Measurements from ENCODE around the gene CAMTA1. TPM values are rescaled to one million over a fixed set of nuclear protein-coding genes. Genes with fewer than 3 reads are reported as not detected.
A peak's percentile ranks its signal among the peaks of the same experiment; 100 is the strongest.

Gene CAMTA1
- total RNA-seq, 1 donor: 19.9 TPM

GRCh38 chr1:7664893-7665250 lies 879.6 kb downstream of the CAMTA1 start:
- no peak for DNase-seq (ENCODE audit: low read depth in 2 of 3, low spot score in 2 of 3)

- DNase-seq (ENCODE audit: low read depth in 2 of 3, low spot score in 2 of 3): no peak
Measured at GRCh38 chr1:7666249-7666648, 881.0 kb downstream of the CAMTA1 start.

- DNase-seq (ENCODE audit: low read depth in 2 of 3, low spot score in 2 of 3): no peak
Measured at GRCh38 chr1:7667159-7667558, 881.9 kb downstream of the CAMTA1 start.

- DNase-seq (ENCODE audit: low read depth in 2 of 3, low spot score in 2 of 3): peak; percentile 57 to 89 (median 78)
Measured at GRCh38 chr1:7667625-7668218, 882.5 kb downstream of the CAMTA1 start.

- peak in 2 of 3 donors; percentile 65 to 76 for DNase-seq (ENCODE audit: low read depth in 2 of 3, low spot score in 2 of 3)
Measured at GRCh38 chr1:7669559-7670311, 884.5 kb downstream of the CAMTA1 start.

GRCh38 chr1:7670334-7671145 lies 885.3 kb downstream of the CAMTA1 start:
- DNase-seq (ENCODE audit: low read depth in 2 of 3, low spot score in 2 of 3): no peak

- no peak for DNase-seq (ENCODE audit: low read depth in 2 of 3, low spot score in 2 of 3)
Measured at GRCh38 chr1:7671146-7671465, 885.9 kb downstream of the CAMTA1 start.

GRCh38 chr1:7671676-7672075 lies 886.4 kb downstream of the CAMTA1 start:
- no peak for DNase-seq (ENCODE audit: low read depth in 2 of 3, low spot score in 2 of 3)

GRCh38 chr1:7672864-7673263 lies 887.6 kb downstream of the CAMTA1 start:
- no peak for DNase-seq (ENCODE audit: low read depth in 2 of 3, low spot score in 2 of 3)

GRCh38 chr1:7674972-7675371 lies 889.7 kb downstream of the CAMTA1 start:
- no peak for DNase-seq (ENCODE audit: low read depth in 2 of 3, low spot score in 2 of 3)

- DNase-seq (ENCODE audit: low read depth in 2 of 3, low spot score in 2 of 3): no peak
Measured at GRCh38 chr1:7675431-7676273, 890.4 kb downstream of the CAMTA1 start.

GRCh38 chr1:7676274-7676945 lies 891.2 kb downstream of the CAMTA1 start:
- DNase-seq (ENCODE audit: low read depth in 2 of 3, low spot score in 2 of 3): no peak

GRCh38 chr1:7677111-7677510 lies 891.9 kb downstream of the CAMTA1 start:
- no peak for DNase-seq (ENCODE audit: low read depth in 2 of 3, low spot score in 2 of 3)

GRCh38 chr1:7677815-7678214 lies 892.6 kb downstream of the CAMTA1 start:
- no peak for DNase-seq (ENCODE audit: low read depth in 2 of 3, low spot score in 2 of 3)

- DNase-seq (ENCODE audit: low read depth in 2 of 3, low spot score in 2 of 3): no peak
Measured at GRCh38 chr1:7678491-7679158, 893.4 kb downstream of the CAMTA1 start.

- no peak for DNase-seq (ENCODE audit: low read depth in 2 of 3, low spot score in 2 of 3)
Measured at GRCh38 chr1:7679159-7679872, 894.1 kb downstream of the CAMTA1 start.

GRCh38 chr1:7679873-7680206 lies 894.6 kb downstream of the CAMTA1 start:
- no peak for DNase-seq (ENCODE audit: low read depth in 2 of 3, low spot score in 2 of 3)

GRCh38 chr1:7680207-7680954 lies 895.1 kb downstream of the CAMTA1 start:
- peak in 2 of 3 donors; percentile 55 to 64 for DNase-seq (ENCODE audit: low read depth in 2 of 3, low spot score in 2 of 3)

GRCh38 chr1:7680955-7681268 lies 895.7 kb downstream of the CAMTA1 start:
- peak in 1 of 3 donors; percentile 9 for DNase-seq (ENCODE audit: low read depth in 2 of 3, low spot score in 2 of 3)
